Esophagus muscularis mucosa (tissue), 4 donors: ENCODE data around the gene HIGD1A. TPM values are rescaled to one million over a fixed set of nuclear protein-coding genes. Genes with fewer than 3 reads are reported as not detected.

ENCODE experiments used
- DNase-seq: peaks from one replicate; pipeline ENCODE4 v3.0.0-alpha.2; 2017; ENCODE audit errors: extremely low spot score
- H3K27ac ChIP-seq, 4 donors: fragments of 200-600 bp; sonication (generic); replicated peaks in 1 of 4; 1 replicate in 3 of 4; 2 replicates in 1 of 4; pipeline ENCODE4 v1.5.1; 2016 to 2019; ENCODE audit warnings: mild to moderate bottlenecking in 1 of 4
- H3K27me3 ChIP-seq, 4 donors: fragments of 200-600 bp; sonication (generic); one replicate each; pipeline versions ENCODE4 v1.5.1 to v1.6.0; 2016 to 2019
- H3K36me3 ChIP-seq, 4 donors: fragments of 200-600 bp; sonication (generic); one replicate each; pipeline ENCODE4 v1.5.1; 2016 to 2019
- H3K4me1 ChIP-seq, 4 donors: fragments of 200-600 bp; sonication (generic); one replicate each; pipeline ENCODE4 v1.5.1; 2016 to 2019
- H3K4me3 ChIP-seq, 4 donors: fragments of 200-600 bp; sonication (generic); 1 replicate in 2 of 4; 2 replicates in 2 of 4; pipeline ENCODE4 v1.5.1; 2016 to 2019; ENCODE audit warnings: mild to moderate bottlenecking in 4 of 4, moderate library complexity in 1 of 4
- H3K9me3 ChIP-seq, 4 donors: fragments of 200-600 bp; sonication (generic); 1 replicate in 3 of 4; 2 replicates in 1 of 4; pipeline ENCODE4 v1.5.1; 2016 to 2019
- CTCF ChIP-seq, 3 experiments: fragments of 200-600 bp in 2 of 3; fragments of 450-650 bp in 1 of 3; sonication (generic) in 2 of 3; IDR thresholded peaks; one replicate each; pipeline ENCODE4 v1.5.1; 2017 to 2019; ENCODE audit warnings: antibody characterized with exemption in 3 of 3, mild to moderate bottlenecking in 2 of 3, moderate library complexity in 1 of 3
- EP300 ChIP-seq: sonication (generic); formaldehyde crosslinking; IDR thresholded peaks from one replicate; pipeline ENCODE4 v1.6.1; 2017; ENCODE audit warnings: antibody characterized with exemption
- POLR2A ChIP-seq: fragments of 450-650 bp; IDR thresholded peaks from one replicate; pipeline ENCODE4 v1.6.1; 2017; ENCODE audit warnings: antibody characterized with exemption, moderate library complexity, mild to moderate bottlenecking, low read depth
- POLR2AphosphoS5 ChIP-seq, 2 donors: sonication (generic); formaldehyde crosslinking; IDR thresholded peaks; one replicate each; pipeline ENCODE4 v1.6.1; 2017; ENCODE audit warnings: antibody characterized with exemption in 2 of 2
- WGBS: methylation state at CpG from one replicate; pipeline ENCODE4 v1.1.5; 2018; 5-methylcytosine and 5-hydroxymethylcytosine counted together
- intact Hi-C: fragments of 100-400 bp; cut with DNase I; formaldehyde crosslinking; loops from one replicate; pipeline ENCODE4 v1.15.1; 2023
- total RNA-seq, 4 donors: library from RNA; depleted of rRNA; stranded (reverse); fragments of >200 nt; gene quantifications; one replicate each; pipeline versions ENCODE4 v1.1.0 to v1.2.1, GENCODE V29; 2016

The HIGD1A gene
- total RNA-seq = 100 to 1,000 TPM; 161 to 407 (median 272) TPM

GRCh38 chr3:42804106-42804830 is at the start of gene HIGD1A:
HIGD1A (minus strand) TSS chr3:42804490; CDS start chr3:42794253, 10,237 bp downstream.
- WGBS = 0% methylated on average over 41 of the region's 63 CpGs
- peak; percentile 99 for TF ChIP-seq POLR2AphosphoS5 (IDR thresholded peaks at IDR 0.05)
- no peak for TF ChIP-seq CTCF (IDR thresholded peaks at IDR 0.05)
- peak; percentile 93 for TF ChIP-seq POLR2A
- intact Hi-C loops = no loop called here

DNA sequence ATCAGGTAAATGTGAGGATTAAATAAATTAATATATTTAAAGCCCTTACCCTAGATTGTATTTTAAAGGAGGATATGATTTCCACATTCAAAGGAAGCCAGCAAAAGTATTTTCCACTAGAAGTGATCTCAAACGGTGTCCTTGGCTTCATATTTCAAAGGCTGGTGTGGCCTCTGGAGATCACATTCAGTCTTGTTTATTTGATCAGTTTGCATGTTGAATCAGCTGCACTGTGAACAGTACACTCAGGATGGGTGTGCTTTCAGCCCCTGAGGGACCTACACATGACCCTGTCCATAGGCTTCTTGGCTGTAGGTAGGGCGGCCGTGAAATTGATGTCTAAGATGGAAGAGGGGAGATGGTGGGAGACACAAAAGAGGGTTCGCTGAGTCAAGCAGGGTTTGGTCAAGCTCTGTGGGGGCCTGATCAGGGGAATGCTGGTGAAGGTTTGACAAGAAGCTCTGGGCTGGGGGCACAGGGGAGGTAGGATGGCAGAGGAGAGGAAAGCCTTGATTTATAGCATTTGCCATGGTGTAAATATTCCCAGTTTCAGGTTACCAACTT is 49.5 kb upstream of the HIGD1A start:
- Histone ChIP-seq H3K27me3 (no peaks in the 10 kb centered on the region), H3K36me3 (no peaks in the 10 kb centered on the region), H3K4me1 (peaks cover 7 to 13% (median 10%) of the 10 kb centered on the region in 4 donors), H3K27ac (no peak overlapping the region), H3K4me3 (no peak overlapping the region), H3K9me3 (no peaks in the 10 kb centered on the region)
- no peak for TF ChIP-seq CTCF (IDR thresholded peaks at IDR 0.05)
- no peak for TF ChIP-seq EP300
- no peak for DNase-seq
- 83% methylated on average over 4 of the region's 4 CpGs for WGBS
- intact Hi-C loops = no loop called here

More at GRCh38 chr3:42804106-42804830, at the start of gene HIGD1A:
- Histone ChIP-seq H3K4me3 (peak within 1 kb of the TSS; percentile 78 to 90 (median 84)), H3K27me3 (no peaks in the 10 kb centered on the region), H3K9me3 (no peaks in the 10 kb centered on the region), H3K4me1 (peaks cover 46 to 53% (median 50%) of the 10 kb centered on the region in 4 donors), H3K27ac (peak within 1 kb of the TSS; percentile 96 to 98 (median 98)), H3K36me3 (no peaks in the 10 kb centered on the region)
- DNase-seq = peak; percentile 99

- no peaks in the 10 kb centered on the region for H3K36me3 ChIP-seq
- intact Hi-C loops = no loop called here
- TF ChIP-seq EP300 (no peak), CTCF (IDR thresholded peaks at IDR 0.05) (no peak), POLR2AphosphoS5 (IDR thresholded peaks at IDR 0.05) (no peak), POLR2A (no peak)
- no peaks in the 10 kb centered on the region for H3K27me3 ChIP-seq
- DNase-seq = no peak
- H3K9me3 ChIP-seq = no peaks in the 10 kb centered on the region
- H3K4me1 ChIP-seq = peaks cover 7 to 13% (median 10%) of the 10 kb centered on the region in 4 donors
- WGBS = 50% methylated on average over 1 of the region's 1 CpG
- peak overlapping the region in 1 of 4 donors; percentile 20 for H3K27ac ChIP-seq
- no peak overlapping the region for H3K4me3 ChIP-seq
Observed at GRCh38 chr3:42853056-42853455, 48.8 kb upstream of the HIGD1A start.

- H3K4me1 ChIP-seq = peaks cover 7 to 17% (median 15%) of the 10 kb centered on the region in 4 donors
- peak overlapping the region in 1 of 4 donors; percentile 20 for H3K27ac ChIP-seq
- DNase-seq = no peak
- no peak for TF ChIP-seq CTCF (IDR thresholded peaks at IDR 0.05)
- TF ChIP-seq EP300 = no peak
- peak in 1 of 2 donors; percentile 54 for TF ChIP-seq POLR2AphosphoS5 (IDR thresholded peaks at IDR 0.05)
- TF ChIP-seq POLR2A = peak; percentile 13
- 56% methylated on average over 2 of the region's 2 CpGs for WGBS
- H3K9me3 ChIP-seq = no peaks in the 10 kb centered on the region
- intact Hi-C loops = no loop called here
- H3K4me3 ChIP-seq = no peak overlapping the region
- H3K36me3 ChIP-seq = no peaks in the 10 kb centered on the region
- no peaks in the 10 kb centered on the region for H3K27me3 ChIP-seq
Observed at GRCh38 chr3:42852441-42852840, 48.2 kb upstream of the HIGD1A start.
